ENCODE results near the gene RAD18. TPM values are rescaled to one million over a fixed set of nuclear protein-coding genes. Genes with fewer than 3 reads are reported as not detected.

Gene RAD18
- total RNA-seq, 1 donor from 2014 or later = 6.0 TPM

DNA sequence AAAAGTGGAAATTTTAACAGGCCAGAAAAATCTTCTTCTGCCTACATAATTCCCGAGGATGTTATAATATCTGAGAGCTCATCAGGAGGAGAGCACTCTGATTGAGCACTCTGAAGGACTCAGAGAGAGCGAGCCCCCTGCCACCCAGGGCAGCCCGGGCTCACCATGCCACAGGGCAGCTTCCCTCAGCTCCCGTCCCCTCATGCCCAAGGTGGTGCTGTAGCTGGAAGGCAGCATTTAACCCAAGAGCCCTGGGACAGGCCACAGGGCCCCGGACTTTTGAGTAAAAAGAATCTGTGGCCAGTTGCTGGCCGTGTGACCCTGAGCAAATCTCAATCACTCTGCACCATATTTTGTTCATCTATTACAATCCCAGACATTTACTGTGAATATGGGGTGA is 23.5 kb upstream of the RAD18 start:
- no peak for TF ChIP-seq EZH2 (IDR thresholded peaks at IDR 0.05; ENCODE audit: insufficient read depth, low read length)
- TF ChIP-seq, protein P1, sequence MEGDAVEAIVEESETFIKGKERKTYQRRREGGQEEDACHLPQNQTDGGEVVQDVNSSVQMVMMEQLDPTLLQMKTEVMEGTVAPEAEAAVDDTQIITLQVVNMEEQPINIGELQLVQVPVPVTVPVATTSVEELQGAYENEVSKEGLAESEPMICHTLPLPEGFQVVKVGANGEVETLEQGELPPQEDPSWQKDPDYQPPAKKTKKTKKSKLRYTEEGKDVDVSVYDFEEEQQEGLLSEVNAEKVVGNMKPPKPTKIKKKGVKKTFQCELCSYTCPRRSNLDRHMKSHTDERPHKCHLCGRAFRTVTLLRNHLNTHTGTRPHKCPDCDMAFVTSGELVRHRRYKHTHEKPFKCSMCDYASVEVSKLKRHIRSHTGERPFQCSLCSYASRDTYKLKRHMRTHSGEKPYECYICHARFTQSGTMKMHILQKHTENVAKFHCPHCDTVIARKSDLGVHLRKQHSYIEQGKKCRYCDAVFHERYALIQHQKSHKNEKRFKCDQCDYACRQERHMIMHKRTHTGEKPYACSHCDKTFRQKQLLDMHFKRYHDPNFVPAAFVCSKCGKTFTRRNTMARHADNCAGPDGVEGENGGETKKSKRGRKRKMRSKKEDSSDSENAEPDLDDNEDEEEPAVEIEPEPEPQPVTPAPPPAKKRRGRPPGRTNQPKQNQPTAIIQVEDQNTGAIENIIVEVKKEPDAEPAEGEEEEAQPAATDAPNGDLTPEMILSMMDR (IDR thresholded peaks at IDR 0.05; ENCODE audit: insufficient read depth, low read depth, low read length) = no peak
- Histone ChIP-seq H2AFZ (ENCODE audit: low read depth, low read length) (no peak overlapping the region), H3K9me3 (ENCODE audit: insufficient read depth, low read depth, low read length) (no peaks in the 10 kb centered on the region), H4K20me1 (ENCODE audit: insufficient read depth, low read length) (no peaks in the 10 kb centered on the region), H3K79me2 (ENCODE audit: insufficient read depth, low read length) (no peaks in the 10 kb centered on the region), H3K27ac (ENCODE audit: low read depth, low read length) (no peak overlapping the region), H3K4me1 (ENCODE audit: insufficient read depth, low read length) (no peaks in the 10 kb centered on the region), H3K36me3 (ENCODE audit: insufficient read depth, low read length) (no peaks in the 10 kb centered on the region), H3K27me3 (ENCODE audit: insufficient read depth, low read length) (peaks cover 2% of the 10 kb centered on the region), H3K4me2 (ENCODE audit: low read length) (no peak overlapping the region), H3K9ac (ENCODE audit: low read length) (no peak overlapping the region), H3K4me3 (ENCODE audit: insufficient read depth, low read depth, low read length) (no peak overlapping the region)
- Mint-ChIP-seq H3K27ac (ENCODE audit: unreplicated experiment) (no peak overlapping the region), H3K4me3 (ENCODE audit: unreplicated experiment) (no peak overlapping the region), H3K36me3 (ENCODE audit: low read depth, unreplicated experiment) (no peaks in the 10 kb centered on the region), H3K9me3 (ENCODE audit: unreplicated experiment) (no peaks in the 10 kb centered on the region), H3K4me1 (ENCODE audit: low read depth, unreplicated experiment) (peaks cover 25% of the 10 kb centered on the region), H3K27me3 (ENCODE audit: low read depth, unreplicated experiment) (no peaks in the 10 kb centered on the region)
- FAIRE-seq (no peak), DNase-seq (ENCODE audit: low read depth) (no peak)

DNA sequence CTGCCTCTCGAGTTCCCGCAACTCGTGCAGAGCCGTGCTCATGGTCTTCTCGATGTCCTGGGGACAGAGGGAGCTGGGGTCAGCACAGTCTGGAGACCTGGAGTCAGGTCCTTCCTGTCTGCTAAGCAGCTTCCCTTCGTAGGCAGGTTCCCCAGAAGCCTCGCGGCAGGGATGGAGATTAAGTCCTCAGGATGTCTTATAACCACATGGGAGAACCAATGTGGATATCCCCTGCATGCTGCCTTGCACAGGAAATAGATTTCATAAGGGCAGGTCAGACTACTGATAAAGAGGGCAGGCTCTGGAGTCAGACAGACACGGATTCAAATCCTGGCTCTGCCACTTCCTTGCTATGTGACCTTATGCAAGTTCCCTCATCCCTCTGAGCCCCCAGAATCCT is 22.6 kb upstream of the RAD18 start:
- Histone ChIP-seq H3K9ac (ENCODE audit: low read length) (no peak overlapping the region), H3K9me3 (ENCODE audit: insufficient read depth, low read depth, low read length) (no peaks in the 10 kb centered on the region), H3K4me1 (ENCODE audit: insufficient read depth, low read length) (no peaks in the 10 kb centered on the region), H3K27me3 (ENCODE audit: insufficient read depth, low read length) (peaks cover 6% of the 10 kb centered on the region), H3K4me2 (ENCODE audit: low read length) (no peak overlapping the region), H3K79me2 (ENCODE audit: insufficient read depth, low read length) (no peaks in the 10 kb centered on the region), H3K27ac (ENCODE audit: low read depth, low read length) (no peak overlapping the region), H2AFZ (ENCODE audit: low read depth, low read length) (no peak overlapping the region), H3K36me3 (ENCODE audit: insufficient read depth, low read length) (no peaks in the 10 kb centered on the region), H3K4me3 (ENCODE audit: insufficient read depth, low read depth, low read length) (no peak overlapping the region), H4K20me1 (ENCODE audit: insufficient read depth, low read length) (no peaks in the 10 kb centered on the region)
- no peak for FAIRE-seq
- no peak for DNase-seq (ENCODE audit: low read depth)
- Mint-ChIP-seq H3K27me3 (ENCODE audit: low read depth, unreplicated experiment) (peaks cover 3% of the 10 kb centered on the region), H3K4me1 (ENCODE audit: low read depth, unreplicated experiment) (peaks cover 27% of the 10 kb centered on the region), H3K9me3 (ENCODE audit: unreplicated experiment) (no peaks in the 10 kb centered on the region), H3K27ac (ENCODE audit: unreplicated experiment) (no peak overlapping the region), H3K36me3 (ENCODE audit: low read depth, unreplicated experiment) (no peaks in the 10 kb centered on the region), H3K4me3 (ENCODE audit: unreplicated experiment) (no peak overlapping the region)
- no peak for TF ChIP-seq EZH2 (IDR thresholded peaks at IDR 0.05; ENCODE audit: insufficient read depth, low read length)
- TF ChIP-seq, protein P1 (IDR thresholded peaks at IDR 0.05; ENCODE audit: insufficient read depth, low read depth, low read length) = no peak

DNA sequence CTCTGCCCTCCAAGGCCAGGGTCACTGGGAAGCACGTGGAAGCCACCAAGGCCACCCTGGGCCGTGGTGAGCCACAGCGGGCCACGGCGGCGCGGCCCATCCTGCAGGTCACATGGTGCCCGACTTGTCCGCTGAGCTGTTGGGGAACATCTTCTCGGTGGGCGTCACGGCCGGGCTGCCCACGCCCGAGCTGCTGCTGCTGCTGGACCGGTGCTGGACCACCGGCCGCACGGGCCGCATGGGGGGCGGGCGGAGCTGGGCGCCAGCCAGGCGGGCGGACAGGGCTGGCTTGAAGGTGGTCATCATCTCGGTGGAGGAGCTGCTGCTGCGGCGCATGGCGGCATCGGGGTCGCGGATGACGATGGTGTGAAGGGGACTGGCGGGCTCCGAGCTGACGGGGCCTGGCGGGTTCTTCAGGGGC is 22.1 kb upstream of the RAD18 start:
- DNase-seq (ENCODE audit: low read depth) = no peak
- no peak overlapping the region for H3K4me3 ChIP-seq (ENCODE audit: insufficient read depth, low read depth, low read length)
- Mint-ChIP-seq H3K27me3 (ENCODE audit: low read depth, unreplicated experiment) (peaks cover 5% of the 10 kb centered on the region), H3K27ac (ENCODE audit: unreplicated experiment) (no peak overlapping the region), H3K9me3 (ENCODE audit: unreplicated experiment) (no peaks in the 10 kb centered on the region), H3K36me3 (ENCODE audit: low read depth, unreplicated experiment) (no peaks in the 10 kb centered on the region), H3K4me1 (ENCODE audit: low read depth, unreplicated experiment) (peaks cover 27% of the 10 kb centered on the region), H3K4me3 (ENCODE audit: unreplicated experiment) (no peak overlapping the region)
- no peak overlapping the region for H3K27ac ChIP-seq (ENCODE audit: low read depth, low read length)
- H3K9me3 ChIP-seq (ENCODE audit: insufficient read depth, low read depth, low read length) = no peaks in the 10 kb centered on the region
- H3K4me1 ChIP-seq (ENCODE audit: insufficient read depth, low read length) = no peaks in the 10 kb centered on the region
- no peaks in the 10 kb centered on the region for H4K20me1 ChIP-seq (ENCODE audit: insufficient read depth, low read length)
- H3K79me2 ChIP-seq (ENCODE audit: insufficient read depth, low read length) = no peaks in the 10 kb centered on the region
- H3K36me3 ChIP-seq (ENCODE audit: insufficient read depth, low read length) = no peaks in the 10 kb centered on the region
- no peak overlapping the region for H2AFZ ChIP-seq (ENCODE audit: low read depth, low read length)
- H3K9ac ChIP-seq (ENCODE audit: low read length) = no peak overlapping the region
- H3K4me2 ChIP-seq (ENCODE audit: low read length) = no peak overlapping the region
- no peak for FAIRE-seq
- TF ChIP-seq, protein P1 (IDR thresholded peaks at IDR 0.05; ENCODE audit: insufficient read depth, low read depth, low read length) = no peak
- TF ChIP-seq EZH2 (IDR thresholded peaks at IDR 0.05; ENCODE audit: insufficient read depth, low read length) = no peak
- H3K27me3 ChIP-seq (ENCODE audit: insufficient read depth, low read length) = peaks cover 10% of the 10 kb centered on the region

Data from astrocyte (in vitro differentiated cells and primary cell).